HG03442 (cell line): ENCODE results near the gene INSL3.

Experiments
- ATAC-seq: cut with Tn5 transposase; IDR thresholded peaks from one replicate; pipeline ENCODE4 v1.9.1; 2021; ENCODE audit warnings: mild to moderate bottlenecking, moderate library complexity; ENCODE audit not compliant: unreplicated experiment

INSL3 gene

DNA sequence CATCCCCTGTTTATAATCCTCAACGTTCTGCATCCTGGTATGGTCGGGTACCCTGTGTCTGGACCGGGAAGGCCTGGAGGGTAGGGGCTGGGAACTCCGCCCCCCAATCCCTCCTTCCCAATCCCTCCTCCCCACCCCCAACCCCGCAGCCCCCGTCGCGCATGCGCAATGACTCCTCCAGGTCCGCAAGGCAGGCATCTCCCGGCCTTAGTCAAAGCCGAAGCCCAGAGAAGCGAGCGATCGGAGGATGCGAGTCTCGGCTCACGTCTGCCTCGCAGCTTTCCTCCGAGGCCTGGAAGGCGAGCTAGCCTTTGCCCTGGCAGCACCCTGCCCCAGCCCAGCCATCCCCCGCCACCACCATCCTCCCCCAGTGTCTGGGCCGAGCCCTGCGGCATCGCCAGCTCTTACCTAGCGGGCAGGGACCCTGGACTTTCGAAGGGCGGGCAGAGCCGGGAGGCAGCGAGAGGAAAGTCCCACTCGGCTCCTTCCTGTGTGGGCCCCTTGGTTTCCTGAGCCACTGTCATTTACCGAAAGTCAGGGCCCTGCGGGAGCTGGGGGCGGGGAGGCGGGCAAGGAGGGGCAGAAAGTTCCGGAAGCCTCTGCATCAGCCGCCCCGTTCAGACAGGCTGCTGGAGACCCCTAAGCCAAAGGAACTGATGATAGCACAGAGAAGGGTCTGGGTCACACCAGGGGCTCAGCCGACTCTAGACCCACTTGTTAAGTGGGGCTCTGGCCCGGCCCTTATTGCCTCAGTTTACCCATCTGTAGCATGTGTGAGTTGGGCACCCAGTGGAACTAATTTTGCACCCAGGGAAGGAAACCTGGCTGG lies 26.4 kb upstream of the INSL3 start, which contains the start of gene JAK3:
TSS of gene JAK3 (minus strand) at position 445 of the 829 bp plus-strand sequence. CDS start 3,565 bp downstream, outside the sequence.
- peak; percentile 59 for ATAC-seq

DNA sequence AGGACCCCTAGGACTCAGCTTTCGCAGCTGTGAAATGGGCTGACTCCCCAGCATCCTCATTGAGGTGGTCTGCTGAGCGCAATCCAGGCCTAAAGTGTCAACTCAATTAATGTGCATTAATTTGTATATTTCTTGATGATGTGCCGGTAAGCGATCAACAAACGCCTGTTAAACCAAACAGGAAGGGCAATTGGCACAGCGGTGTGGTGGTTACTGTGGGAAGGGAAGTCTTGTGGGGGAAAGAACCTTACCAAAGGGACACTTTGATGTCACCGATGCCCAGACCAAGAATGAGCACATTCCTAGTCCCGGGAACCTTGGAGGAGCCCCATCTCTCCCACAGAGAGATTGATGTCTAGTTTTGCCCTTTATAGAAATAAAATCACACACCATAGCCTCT lies 24.8 kb upstream of the INSL3 start:
- ATAC-seq, result no peak

DNA sequence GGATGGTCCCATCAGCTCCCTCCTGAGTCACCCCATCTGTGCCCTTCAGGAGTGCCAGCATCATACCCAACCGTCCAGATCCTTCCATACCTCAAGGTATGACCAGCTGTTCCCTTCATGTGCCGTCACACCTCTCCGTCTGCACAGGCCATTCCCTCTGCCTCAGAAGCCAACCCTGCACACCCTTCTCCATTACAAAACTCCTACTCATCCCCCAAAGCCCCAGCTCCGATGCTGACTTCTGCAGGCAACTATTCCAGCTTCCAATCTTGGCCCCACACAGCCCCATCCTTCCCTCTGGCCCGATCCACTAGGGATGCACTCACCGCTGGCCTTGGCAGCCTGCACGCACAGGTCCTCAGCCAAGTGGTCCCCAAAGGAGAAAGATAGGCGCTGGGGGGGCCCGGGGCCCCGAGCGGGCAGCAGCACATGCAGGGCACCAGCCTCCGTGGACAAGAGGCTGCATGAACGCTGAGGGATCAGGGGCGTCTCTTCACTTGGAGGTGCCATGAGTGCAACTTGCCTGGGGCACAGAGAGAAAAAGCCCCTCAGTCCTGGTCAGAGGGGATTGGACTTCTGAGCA lies 22.7 kb upstream of the INSL3 start:
- no peak for ATAC-seq

DNA sequence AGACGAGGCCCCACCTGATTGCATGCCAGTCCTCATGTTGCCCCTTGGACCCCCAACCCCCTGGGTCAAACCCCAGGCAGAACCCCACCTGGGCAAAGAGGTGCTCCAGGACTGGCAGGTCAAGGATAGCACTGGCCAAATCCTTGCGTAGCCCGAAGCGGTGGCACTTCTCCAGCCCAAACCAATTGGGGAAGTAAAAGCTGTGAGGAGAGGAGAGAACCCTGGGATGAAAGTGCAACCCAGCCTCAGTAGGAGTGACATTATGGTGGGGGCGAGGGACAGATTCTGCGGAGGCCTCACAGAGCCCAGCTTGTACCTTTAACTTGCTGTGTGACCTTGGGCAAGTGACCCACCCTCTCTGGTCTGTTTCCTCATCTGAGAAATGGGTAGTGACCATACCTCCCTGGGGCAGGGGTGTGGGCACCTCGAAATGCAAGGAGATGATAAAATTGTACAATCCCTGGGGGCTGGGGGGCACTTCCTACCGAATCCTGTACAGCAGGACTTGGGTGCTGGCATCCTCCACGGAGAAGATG lies 22.0 kb upstream of the INSL3 start:
- no peak for ATAC-seq

DNA sequence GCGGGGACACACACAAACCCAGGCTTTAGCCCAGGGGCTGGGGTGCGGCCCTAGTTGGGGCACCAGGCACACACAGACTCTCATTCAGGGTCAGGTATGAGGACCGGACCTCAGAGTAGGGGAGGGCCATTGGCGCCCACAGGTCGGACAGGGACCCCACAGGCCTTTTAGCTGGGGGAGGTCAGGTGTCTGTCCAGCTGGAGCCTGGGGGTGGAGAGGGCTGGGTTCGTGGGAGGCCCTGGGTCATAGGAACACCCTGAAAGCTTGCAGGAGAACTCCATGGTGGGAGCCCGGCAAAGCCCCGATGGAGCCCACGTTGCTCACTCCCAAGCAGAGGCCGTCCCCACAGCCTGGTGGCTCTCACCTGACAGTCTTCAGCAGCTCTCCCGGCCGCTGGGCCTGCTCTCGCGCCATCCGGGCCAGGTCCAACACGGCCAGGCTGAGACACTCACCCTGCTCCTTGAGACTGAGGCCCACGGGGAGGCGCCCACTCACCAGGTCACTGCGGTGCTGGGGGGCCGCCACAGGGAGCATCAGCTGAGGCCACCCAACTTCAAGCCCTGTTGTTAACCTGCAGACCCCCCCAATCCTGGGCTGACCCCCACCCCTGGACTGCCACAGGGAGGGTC lies 21.5 kb upstream of the INSL3 start:
- ATAC-seq, result no peak

DNA sequence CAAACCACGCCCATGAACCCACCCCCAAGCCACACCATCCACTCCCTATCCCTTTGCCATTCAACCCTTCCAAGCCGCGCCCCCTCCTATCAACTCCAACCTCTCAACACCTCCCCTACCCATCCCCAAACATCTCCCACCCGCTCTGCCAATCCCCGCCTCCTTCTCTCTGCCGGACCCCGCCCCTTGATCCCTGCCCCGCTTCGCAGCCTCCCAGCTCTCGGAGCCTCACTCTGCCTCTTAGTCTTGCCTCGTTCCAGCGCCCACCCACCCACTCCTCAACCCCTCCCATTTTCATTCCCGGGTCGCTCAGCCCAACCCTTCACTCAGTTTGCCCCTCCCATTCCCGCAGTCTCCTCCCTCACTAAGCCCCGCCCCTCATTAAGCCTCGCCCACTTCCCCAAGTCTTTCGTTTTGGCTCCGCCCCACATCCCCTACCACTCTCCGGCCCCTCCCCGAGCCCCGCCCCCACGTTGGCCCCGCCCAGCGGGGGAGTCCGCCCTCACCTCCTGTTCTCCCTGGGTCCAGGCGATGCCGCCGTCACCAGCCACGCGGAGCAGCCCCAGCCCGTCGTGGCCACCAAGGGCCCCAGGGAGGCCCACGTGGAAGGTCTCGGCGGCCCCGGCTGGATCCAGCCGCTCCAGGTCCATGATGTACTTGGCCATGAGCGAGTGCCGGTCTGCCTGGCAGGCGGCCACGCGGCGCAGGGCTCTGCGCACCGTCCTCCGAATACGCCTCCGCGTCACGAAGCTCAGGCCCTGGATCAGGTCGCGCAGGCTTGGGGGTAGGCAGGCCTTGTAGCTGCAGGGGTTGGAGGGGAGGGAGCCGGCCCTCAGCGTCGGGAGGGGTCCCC lies 20.7 kb upstream of the INSL3 start:
- no peak for ATAC-seq

DNA sequence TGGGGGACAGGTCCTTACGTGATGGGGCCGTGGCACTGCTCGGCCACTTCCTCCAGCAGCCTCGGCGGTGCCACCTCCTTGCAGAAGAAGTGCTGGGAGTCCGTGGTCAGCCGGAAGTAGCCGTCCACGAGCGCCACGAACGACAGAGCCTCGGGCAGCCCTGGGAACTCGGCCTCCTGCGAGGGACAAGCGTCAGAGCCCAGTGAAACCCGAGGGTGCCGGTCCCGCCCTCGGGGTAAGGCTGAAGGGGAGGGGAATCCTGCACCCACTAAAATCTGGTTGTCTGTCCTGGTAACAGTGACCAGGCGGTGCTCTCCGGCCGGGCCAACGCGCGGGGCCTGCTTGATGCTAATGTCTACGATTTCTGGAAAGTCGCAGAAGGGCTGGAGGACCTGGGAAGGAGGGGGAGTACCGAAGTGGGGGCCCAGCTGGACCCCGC lies 20.1 kb upstream of the INSL3 start:
- ATAC-seq, result no peak

DNA sequence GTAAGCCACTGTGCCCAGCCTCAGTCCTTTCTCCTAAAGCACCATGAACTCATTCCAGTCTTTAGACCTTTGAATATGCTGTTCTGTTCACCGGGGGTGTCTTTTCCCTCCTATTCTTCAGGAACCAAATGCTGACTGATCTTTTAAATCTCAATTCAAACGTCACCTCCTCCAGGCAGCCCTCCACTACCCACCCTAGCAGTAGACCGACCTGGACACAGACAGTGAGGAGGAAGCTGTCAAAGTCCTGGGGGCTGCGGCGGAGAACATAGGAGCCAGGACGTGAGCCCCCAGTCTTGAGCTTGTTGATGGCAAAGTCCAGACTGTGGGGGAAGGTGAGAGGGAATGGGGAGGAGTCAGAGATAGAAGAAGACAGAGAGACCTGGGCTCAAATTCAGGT lies 18.7 kb upstream of the INSL3 start:
- no peak for ATAC-seq

DNA sequence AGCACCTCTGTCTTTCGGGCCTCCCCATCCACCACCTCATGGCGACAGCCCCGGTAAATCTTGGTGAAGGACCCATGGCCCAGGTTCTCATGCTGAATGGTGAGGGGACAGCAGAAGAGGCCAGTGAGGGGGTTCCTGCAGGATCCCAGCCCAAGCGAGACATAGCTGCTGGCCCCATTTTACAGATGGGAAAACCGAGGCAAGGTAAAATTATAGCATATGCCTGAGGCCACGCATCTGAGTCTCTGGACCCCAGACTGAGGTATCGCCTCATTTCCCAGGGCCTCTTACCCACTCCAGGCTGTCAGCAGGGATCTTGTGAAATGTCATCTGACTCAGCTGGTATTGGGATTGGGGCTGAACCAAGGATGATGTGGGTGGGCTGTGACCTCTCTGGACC lies 16.7 kb upstream of the INSL3 start:
- no peak for ATAC-seq

DNA sequence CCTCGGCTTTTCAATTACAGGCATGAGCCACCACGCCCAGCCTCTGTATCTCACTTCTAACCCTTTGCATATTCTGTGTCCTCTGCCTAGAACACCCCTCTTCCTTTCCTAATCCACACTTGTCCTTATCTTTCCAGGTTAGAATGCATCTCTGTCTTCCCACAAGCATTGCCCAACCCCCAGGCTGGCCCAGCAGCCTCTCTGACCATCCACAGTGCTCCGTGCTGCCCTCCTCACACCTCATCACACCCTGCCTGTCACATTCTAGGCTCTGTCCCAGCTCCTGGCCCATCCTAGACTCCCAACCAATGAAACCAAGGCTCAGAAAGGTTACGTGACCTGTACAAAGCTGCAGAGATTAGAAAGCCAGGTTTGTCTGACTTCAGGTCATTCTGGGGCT lies 15.2 kb upstream of the INSL3 start:
- no peak for ATAC-seq

DNA sequence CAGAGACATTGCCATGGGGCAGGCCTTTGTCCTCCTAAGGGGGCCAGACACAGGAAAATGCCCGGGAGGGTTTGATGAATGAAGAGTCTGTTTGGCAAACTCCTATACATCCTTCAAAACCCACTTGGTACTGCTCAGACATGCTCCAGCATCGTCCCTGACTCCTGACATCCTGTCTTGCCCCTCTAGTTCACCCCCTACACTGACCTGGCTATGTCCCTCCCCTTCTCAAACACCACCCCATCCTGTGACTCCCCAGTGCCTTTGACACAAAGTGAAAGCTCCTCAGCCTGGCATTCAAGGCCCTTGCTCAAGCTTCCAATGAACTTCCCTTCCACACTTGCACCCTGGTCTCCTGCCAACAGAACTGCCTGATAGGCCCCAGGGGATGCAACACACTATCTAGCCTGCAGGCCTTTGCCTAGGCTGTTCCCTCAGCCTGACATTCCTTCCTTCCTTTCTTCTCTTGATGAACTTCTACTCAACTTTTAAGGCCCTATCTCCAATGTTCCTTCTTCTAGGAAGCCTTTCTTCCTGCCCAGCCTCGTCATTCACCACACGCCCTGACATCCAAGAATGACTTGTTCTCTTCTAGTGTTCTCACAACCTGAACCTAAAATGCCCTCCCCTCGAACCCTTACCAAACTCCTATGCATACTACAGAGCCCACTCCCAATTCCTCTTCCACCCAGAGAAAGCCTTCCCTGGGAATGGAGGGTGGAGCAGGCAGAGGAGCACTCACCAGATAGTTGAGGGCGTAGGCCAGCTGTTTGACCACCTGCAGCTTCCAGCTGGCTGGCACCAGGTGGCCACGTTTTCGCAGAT lies 14.1 kb upstream of the INSL3 start:
- ATAC-seq, result no peak

DNA sequence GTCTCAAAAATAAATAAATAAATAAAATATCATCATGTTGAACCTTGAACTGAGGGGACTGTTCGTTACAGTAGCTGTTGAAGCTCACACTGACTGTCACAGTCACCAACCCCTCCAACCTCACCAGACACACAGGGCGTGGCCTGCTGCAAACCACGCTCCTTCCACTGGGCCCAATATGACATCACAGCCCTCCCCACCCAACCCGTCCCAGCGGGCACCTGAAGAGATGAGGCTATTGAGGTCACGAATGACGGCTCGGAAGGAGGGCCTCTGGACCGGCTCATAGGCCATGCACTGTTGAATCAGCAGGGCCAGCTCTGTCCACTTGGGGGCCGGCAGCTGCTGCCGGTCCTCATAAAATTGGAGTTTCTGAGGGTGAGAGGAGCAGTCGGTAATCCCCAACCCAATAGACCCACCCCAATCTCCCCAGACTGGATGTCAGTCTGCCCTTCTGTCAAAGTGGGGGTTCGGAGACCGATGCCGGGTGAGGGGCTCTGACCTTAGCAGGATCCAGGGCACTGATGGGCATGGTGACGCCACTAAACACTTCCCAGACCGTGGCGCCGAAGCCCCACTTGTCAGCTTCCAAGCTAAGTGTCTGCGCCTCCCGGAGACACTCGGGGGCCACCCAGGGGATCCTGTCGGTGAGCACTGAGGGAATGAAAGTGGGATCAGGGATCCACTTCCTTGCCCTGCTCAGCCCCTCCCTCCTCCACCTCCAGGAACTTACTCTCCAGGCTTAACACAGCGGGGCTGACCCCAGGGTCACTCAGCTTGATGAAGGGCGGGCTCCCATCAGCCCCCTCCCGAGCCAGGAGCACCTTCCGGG lies 13.2 kb upstream of the INSL3 start:
- ATAC-seq, result no peak

DNA sequence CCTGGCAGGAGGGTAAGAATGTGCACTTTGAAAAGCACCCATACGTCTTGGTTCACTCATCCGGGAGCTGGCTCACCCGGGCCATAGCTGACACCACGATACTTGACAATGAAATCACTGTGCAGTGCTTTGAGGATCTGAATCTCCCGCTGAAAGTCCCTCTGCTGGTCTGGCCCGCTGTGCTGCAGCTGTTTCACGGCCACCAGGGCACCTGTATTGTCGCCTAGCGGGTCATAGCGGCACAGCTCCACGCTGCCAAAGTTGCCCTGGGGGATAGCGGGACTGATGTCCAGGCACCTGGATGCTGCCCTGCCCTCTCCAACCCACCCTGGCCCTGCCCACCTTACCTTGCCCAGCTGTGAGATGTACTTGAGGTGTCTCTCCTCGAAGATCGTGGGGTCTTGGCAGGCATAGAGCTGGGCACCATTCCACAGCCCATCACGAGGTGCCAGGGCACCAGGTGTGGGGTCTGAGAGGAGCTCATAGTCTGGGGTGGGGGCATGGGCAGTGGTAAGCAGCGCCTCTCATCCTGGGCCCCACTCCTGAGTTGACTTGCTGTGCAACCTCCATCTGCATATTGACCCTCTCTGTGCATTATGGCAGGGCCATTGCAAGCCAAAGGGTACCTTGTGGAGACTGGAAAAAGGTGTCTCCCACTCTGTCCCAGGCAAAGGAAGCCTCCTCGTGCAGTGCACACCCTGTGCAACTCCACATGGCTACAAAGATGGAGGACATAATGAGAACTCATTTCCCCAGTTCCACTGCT lies 11.3 kb upstream of the INSL3 start:
- ATAC-seq, result no peak

DNA sequence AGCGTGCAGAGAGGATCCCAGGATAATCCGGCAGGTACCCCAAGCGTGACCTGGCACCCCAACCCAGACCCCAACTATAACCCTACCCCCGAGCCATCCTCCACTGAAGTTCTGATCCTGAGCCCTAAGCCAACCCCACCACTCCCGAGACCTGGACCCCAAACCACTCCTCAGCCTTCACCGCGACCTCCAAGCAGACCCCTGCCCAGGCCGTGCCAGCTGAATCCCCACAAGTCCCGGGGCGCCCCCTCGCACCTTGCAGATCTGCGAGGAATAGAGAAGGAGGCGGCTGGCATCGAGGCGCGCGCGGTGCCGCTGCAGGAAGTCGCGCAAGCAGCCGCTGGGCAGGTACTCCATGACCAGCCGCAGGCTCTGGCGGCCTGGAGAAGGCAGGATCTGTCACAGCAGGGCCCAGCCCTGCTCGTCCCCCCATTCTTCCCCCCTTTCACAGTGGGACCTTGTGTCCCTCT lies 10.1 kb upstream of the INSL3 start:
- no peak for ATAC-seq

DNA sequence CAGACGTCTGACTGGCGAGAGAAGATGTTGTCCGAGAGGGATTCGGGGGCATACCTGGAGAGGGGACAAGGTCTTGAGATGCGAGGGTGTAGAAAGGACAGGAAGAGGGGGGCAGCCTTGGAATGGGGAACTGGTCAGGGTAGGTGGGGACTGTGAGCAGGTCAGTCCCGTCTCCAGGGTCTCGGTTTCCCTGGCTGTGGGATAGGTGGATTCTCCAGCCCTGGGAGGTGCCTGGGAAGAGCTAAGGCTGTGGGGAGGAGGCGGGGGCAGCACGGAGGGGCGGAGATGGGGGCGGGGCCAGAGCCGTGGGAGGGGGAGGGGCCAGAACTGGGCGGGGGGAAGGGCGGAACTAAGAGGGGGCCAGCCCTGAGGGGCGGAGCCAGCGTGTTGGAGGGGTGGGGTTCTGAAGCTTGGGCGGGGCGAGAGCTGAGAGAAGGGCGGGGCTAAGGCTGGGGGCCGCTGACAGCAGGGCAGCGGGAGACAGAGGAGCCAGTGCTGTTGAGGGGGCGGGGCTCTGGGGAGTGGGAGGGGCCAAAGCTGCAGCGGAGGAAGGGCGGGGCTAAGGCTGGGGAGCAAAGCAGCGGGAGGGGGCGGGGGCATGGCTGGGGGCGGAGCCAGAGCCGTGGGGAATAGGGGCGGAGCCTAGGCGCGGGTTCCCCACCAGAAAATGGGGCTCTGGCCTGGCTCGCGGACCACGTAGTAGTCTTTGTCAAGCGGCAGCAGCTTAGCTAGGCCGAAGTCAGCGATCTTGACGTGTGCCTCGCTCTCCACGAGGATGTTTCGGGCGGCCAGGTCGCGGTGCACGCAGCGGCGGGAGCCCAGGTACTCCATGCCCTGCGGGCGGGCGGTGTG lies 9.5 kb upstream of the INSL3 start:
- no peak for ATAC-seq

DNA sequence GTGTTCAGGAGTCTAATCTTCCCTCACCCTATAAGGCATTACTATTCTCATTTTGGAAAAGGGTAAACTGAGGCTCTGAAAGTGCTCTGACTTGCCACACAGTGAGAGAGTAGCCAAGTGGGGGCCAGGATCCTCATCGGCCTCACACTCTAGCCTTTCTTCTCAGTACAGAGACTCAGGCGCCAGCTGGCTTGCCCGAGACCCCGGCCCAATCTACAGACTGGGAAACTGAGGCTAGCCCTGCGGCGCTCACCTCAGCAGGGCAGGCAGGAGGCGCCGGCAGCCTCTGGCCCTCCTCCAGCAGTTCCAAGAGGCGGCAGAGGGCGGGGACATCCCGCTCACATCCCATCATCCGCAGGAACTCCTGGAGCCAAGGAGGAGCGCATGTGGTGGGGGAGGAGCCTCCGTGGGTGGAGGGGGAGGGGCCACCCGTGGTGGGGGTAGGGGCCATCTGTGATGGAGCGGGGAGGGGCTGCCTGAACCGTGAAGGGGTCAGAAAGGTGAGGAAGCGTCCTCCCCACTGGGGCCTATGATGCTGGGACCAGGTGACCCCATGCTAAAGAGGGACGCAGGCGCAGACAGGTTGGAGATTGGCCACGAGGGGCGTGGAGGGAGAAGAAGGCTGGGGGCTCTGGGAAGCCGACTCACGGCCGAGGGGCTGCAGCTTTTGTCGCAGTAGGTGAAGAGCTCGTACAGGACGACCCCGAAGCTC lies 8.7 kb upstream of the INSL3 start:
- ATAC-seq, result no peak
